GM12875 (cell line): Measurements from ENCODE around the gene GPR150.

Experiments used
- H3K4me3 ChIP-seq: one replicate; pipeline ENCODE4 v1.5.1; 2011; ENCODE audit warnings: low read depth, low read length, control low read depth
- TF ChIP-seq, protein P1 (sequence below): IDR thresholded peaks from 2 replicates; pipeline ENCODE4 v1.5.1; 2011; ENCODE audit warnings: low read depth, mild to moderate bottlenecking, control low read depth, inconsistent platforms, low read length, moderate library complexity, borderline replicate concordance; ENCODE audit not compliant: insufficient read depth

The GPR150 gene

GRCh38 chr5:95667061-95667618 lies 47.3 kb downstream of the GPR150 start:
- TF ChIP-seq, protein P1, sequence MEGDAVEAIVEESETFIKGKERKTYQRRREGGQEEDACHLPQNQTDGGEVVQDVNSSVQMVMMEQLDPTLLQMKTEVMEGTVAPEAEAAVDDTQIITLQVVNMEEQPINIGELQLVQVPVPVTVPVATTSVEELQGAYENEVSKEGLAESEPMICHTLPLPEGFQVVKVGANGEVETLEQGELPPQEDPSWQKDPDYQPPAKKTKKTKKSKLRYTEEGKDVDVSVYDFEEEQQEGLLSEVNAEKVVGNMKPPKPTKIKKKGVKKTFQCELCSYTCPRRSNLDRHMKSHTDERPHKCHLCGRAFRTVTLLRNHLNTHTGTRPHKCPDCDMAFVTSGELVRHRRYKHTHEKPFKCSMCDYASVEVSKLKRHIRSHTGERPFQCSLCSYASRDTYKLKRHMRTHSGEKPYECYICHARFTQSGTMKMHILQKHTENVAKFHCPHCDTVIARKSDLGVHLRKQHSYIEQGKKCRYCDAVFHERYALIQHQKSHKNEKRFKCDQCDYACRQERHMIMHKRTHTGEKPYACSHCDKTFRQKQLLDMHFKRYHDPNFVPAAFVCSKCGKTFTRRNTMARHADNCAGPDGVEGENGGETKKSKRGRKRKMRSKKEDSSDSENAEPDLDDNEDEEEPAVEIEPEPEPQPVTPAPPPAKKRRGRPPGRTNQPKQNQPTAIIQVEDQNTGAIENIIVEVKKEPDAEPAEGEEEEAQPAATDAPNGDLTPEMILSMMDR: no peak
- H3K4me3 ChIP-seq: no peak overlapping the region

DNA sequence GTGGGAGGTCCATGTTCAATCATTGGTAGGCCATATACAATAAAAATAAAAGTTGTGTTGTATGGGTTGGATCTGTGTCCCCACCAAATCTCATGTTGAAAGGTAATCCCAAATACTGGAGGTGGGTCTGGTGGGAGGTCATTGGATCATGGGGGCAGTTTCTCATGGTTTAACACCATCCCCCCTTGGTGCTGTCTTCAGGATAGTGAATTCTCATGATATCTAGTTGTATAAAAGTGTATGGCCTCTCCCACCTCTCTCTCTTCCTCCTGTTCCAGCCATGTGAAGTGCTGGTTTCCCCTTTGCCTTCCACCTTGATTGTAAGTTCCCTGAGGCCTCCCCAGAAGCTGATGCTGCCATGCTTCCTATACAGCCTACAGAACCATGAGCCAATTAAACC lies 47.8 kb downstream of the GPR150 start:
- H3K4me3 ChIP-seq: no peak overlapping the region
- TF ChIP-seq, protein P1: no peak

DNA sequence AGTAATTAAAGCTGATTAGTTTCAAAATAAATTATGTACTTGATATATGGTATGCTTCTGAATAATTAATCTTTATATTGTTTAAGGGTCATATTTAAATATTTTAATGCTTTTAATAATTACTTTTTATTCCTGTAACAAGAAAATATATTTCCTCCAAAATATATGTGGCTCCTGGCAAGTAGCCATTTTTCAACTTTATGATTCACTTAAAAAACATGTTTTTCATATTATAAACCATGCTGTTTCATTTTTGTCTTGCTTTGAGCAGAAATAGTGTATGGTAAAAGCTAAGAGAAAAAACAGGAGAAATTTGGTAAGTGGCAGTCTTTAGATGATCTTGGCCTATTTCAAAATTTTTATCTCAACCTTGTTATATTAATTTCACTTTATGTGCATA lies 48.3 kb downstream of the GPR150 start:
- TF ChIP-seq, protein P1: no peak
- H3K4me3 ChIP-seq: no peak overlapping the region

GRCh38 chr5:95668728-95669127 lies 48.8 kb downstream of the GPR150 start:
- TF ChIP-seq, protein P1: no peak
- no peak overlapping the region for H3K4me3 ChIP-seq

- H3K4me3 ChIP-seq: no peak overlapping the region
- TF ChIP-seq, protein P1: no peak
Measured at GRCh38 chr5:95669540-95669939, 49.7 kb downstream of the GPR150 start.

GRCh38 chr5:95669985-95670384 lies 50.1 kb downstream of the GPR150 start:
- H3K4me3 ChIP-seq: no peak overlapping the region
- TF ChIP-seq, protein P1: no peak

DNA sequence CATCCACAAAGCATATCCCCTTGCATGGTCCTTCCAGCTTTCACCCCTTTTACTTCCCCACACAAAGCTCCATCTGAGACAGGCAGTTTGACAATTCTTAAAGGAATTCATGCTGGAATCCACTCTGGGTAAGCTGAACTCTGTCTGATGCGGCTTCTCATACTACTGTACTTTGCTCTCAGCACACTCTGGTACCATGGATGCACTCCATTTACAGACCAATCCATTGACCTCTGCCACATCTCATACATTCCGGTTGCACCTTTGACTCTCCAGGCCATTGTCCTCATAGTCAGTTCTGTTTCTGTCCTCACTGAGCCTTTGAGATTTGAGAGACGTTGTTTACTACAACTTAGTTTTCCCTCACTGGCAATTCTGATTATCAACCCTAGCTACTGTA lies 50.7 kb downstream of the GPR150 start:
- TF ChIP-seq, protein P1: no peak
- H3K4me3 ChIP-seq: no peak overlapping the region
